IPS-NIHi7 (cell line): ENCODE measurements around the gene KRTAP5-9.
"Not testable (repeated sequence)": the region's sequence is repeated elsewhere in the genome, so short reads cannot be mapped to it uniquely, and the experiment has no call there.

Source experiments
- DNase-seq: peaks from one replicate; pipeline ENCODE4 v3.0.0; 2012; ENCODE audit warnings: mixed read lengths; ENCODE audit errors: extremely low spot score

The KRTAP5-9 gene

GRCh38 chr11:71534711-71535608 lies 13.3 kb upstream of the KRTAP5-9 start:
- DNase-seq = not testable (repeated sequence)

GRCh38 chr11:71535825-71536224 lies 12.4 kb upstream of the KRTAP5-9 start:
- no peak for DNase-seq

GRCh38 chr11:71537537-71537936 lies 10.7 kb upstream of the KRTAP5-9 start:
- no peak for DNase-seq

- not testable (repeated sequence) for DNase-seq
These were observed 10.1 kb upstream of the KRTAP5-9 start, which contains the start of gene KRTAP5-8 for GRCh38 chr11:71537977-71538665. KRTAP5-8 (plus strand) TSS chr11:71538025; CDS start chr11:71538056, 31 bp downstream.

GRCh38 chr11:71538666-71538990 lies 9.6 kb upstream of the KRTAP5-9 start:
- DNase-seq = no peak

- no peak for DNase-seq
These were observed 9.2 kb upstream of the KRTAP5-9 start for GRCh38 chr11:71539017-71539416.

- DNase-seq = not testable (repeated sequence)
These were observed 8.2 kb upstream of the KRTAP5-9 start for GRCh38 chr11:71539971-71540370.

- DNase-seq = not testable (repeated sequence)
These were observed 7.5 kb upstream of the KRTAP5-9 start for GRCh38 chr11:71540521-71541304.

- DNase-seq = no peak
These were observed 5.8 kb upstream of the KRTAP5-9 start for GRCh38 chr11:71542382-71542781.

- no peak for DNase-seq
These were observed 5.1 kb upstream of the KRTAP5-9 start for GRCh38 chr11:71542879-71543777.

- no peak for DNase-seq
These were observed 4.4 kb upstream of the KRTAP5-9 start for GRCh38 chr11:71543866-71544265.

GRCh38 chr11:71544525-71545214 lies 3.5 kb upstream of the KRTAP5-9 start:
- DNase-seq = no peak

- DNase-seq = no peak
These were observed 2.7 kb upstream of the KRTAP5-9 start for GRCh38 chr11:71545405-71545966.

GRCh38 chr11:71548716-71549151 lies 514 bp downstream of the KRTAP5-9 start:
- DNase-seq = no peak

- DNase-seq = no peak
These were observed 3.5 kb downstream of the KRTAP5-9 start for GRCh38 chr11:71551711-71552110.

- DNase-seq = no peak
These were observed 6.8 kb downstream of the KRTAP5-9 start for GRCh38 chr11:71554996-71555395.

GRCh38 chr11:71555508-71555907 lies 7.3 kb downstream of the KRTAP5-9 start:
- no peak for DNase-seq

GRCh38 chr11:71556018-71556417 lies 7.8 kb downstream of the KRTAP5-9 start:
- no peak for DNase-seq

- DNase-seq = no peak
These were observed 9.0 kb downstream of the KRTAP5-9 start for GRCh38 chr11:71557257-71557656.

- no peak for DNase-seq
These were observed 10.8 kb downstream of the KRTAP5-9 start for GRCh38 chr11:71558996-71559395.
